OCI-LY1 (cell line): ENCODE results near the gene ZNF610.

ENCODE experiments used
- EZH2 ChIP-seq: fragments of 200-600 bp; sonication (generic), shearing (Covaris generic); IDR thresholded peaks from 2 replicates; pipeline ENCODE4 v1.8.0; 2017; ENCODE audit warnings: borderline replicate concordance, mixed run types, mild to moderate bottlenecking, antibody characterized with exemption, low read length, moderate library complexity, mixed read lengths
- TF ChIP-seq, protein P1 (sequence below): fragments of 200-600 bp; sonication (generic), shearing (Covaris generic); IDR thresholded peaks from 2 replicates; pipeline ENCODE4 v1.5.1; 2017; ENCODE audit warnings: mild to moderate bottlenecking, antibody characterized with exemption, low read length, moderate library complexity, mixed read lengths

DNA sequence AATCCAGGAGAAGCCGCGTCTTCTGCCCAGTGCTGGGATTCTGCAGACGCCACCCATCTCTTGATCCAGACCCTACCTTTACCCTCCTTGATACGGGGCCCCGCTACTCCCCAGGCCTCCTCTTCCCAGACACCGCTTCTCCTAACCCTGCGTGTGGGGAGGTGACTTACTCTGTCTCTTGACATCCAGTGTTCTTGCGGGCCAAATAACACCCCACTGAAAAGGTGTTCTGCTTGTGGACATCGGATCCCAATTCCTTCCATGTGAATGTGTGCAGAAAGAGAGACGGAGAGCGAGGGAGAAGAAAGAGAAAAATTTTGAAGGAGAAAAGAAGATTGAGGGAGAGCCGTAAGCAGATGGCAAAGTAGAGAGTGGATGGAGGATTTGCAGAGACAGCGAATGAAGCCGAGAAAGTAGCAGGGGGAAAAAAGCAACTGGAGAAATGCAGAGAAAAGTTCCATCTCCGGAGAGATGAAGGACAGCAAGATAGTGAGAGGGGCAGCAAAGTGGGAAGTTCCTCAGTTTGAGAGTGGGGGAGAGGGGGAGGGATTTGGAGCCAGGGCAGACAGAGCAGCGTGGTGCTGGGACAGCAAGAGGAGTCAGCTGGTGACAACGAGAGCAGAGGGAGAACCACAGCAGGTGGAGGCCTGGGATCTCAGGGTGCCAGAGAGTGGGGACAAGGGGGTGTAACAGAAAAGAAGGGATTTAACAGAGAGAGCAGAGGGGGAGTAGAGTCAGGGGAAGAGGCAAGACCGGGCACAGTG is 38.3 kb upstream of the ZNF610 start:
- TF ChIP-seq, protein P1, sequence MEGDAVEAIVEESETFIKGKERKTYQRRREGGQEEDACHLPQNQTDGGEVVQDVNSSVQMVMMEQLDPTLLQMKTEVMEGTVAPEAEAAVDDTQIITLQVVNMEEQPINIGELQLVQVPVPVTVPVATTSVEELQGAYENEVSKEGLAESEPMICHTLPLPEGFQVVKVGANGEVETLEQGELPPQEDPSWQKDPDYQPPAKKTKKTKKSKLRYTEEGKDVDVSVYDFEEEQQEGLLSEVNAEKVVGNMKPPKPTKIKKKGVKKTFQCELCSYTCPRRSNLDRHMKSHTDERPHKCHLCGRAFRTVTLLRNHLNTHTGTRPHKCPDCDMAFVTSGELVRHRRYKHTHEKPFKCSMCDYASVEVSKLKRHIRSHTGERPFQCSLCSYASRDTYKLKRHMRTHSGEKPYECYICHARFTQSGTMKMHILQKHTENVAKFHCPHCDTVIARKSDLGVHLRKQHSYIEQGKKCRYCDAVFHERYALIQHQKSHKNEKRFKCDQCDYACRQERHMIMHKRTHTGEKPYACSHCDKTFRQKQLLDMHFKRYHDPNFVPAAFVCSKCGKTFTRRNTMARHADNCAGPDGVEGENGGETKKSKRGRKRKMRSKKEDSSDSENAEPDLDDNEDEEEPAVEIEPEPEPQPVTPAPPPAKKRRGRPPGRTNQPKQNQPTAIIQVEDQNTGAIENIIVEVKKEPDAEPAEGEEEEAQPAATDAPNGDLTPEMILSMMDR: no peak
- no peak for TF ChIP-seq EZH2
